ENCODE results near the gene PTPN22.

DNA sequence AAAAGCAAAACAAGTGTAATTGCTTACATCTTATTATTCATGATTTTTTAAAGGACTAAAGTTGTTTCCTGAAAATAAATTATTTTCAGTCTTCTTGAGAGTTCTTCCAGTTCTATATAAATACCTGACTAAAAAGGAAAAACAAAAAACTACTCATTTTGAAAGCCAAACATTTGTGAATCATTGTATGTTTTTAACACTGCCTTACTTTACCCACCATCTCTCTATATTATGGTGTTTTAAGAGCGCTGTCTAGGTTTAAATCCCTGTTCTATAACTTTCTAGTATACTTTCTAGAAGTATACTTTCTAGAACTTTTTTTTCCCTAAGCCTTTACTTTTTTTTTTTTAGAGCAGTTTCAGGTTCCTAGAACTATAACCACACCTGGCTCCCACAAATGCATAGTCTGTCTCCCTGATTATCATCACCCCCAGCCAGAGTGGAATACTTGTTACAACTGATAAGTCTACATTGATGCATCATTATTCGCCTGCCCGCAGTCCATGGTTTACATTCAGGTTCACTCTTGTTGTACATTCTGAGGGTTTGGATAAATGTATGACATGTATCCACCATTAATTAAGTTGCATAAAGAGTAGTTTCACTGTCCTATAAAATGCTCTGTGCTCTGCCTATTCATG, 69.0 kb downstream of the PTPN22 start:
- TF ChIP-seq CTCF (IDR thresholded peaks at IDR 0.05) (no peak), POLR2A (IDR thresholded peaks at IDR 0.05) (no peak)
